Cardiac muscle cell (in vitro differentiated cells and primary cell): ENCODE data around the gene TWNK. TPM values are rescaled to one million over a fixed set of nuclear protein-coding genes. Genes with fewer than 3 reads are reported as not detected.

Experiments
- DNase-seq, 2 donors: peaks; one replicate each; pipeline versions ENCODE4 v3.0.0 to v3.0.0-alpha.2; 2010 to 2017; ENCODE audit warnings: low read depth in 1 of 2, low spot score in 1 of 2
- H3K27ac ChIP-seq: fragments of 200-600 bp; sonication (generic); 2 replicates; pipeline ENCODE4 v1.5.1; 2016
- H3K27me3 ChIP-seq: fragments of 200-600 bp; sonication (generic); 2 replicates; pipeline ENCODE4 v1.6.0; 2016; ENCODE audit warnings: control low read depth
- H3K36me3 ChIP-seq: fragments of 200-600 bp; sonication (generic); 2 replicates; pipeline ENCODE4 v1.5.1; 2016; ENCODE audit warnings: control low read depth
- H3K4me1 ChIP-seq: fragments of 200-600 bp; sonication (generic); 2 replicates; pipeline ENCODE4 v1.8.1; 2017; ENCODE audit warnings: low read depth, mild to moderate bottlenecking, mixed run types
- H3K4me3 ChIP-seq: fragments of 200-600 bp; sonication (generic); 2 replicates; pipeline ENCODE4 v1.5.1; 2016; ENCODE audit warnings: mild to moderate bottlenecking
- H3K9me3 ChIP-seq: fragments of 200-600 bp; sonication (generic); 2 replicates; pipeline ENCODE4 v1.5.1; 2017; ENCODE audit warnings: low read depth, mild to moderate bottlenecking, control low read depth
- polyA plus RNA-seq: library from polyadenylated mRNA; unstranded; fragments of >200 nt; fragmentation: Nextera tagmentation; extraction: Ambion mirVana; gene quantifications from 2 replicates; pipeline ENCODE4 v1.2.1, GENCODE V29; 2016
- total RNA-seq: library from RNA; depleted of rRNA; stranded (reverse); fragments of >200 nt; gene quantifications from 2 replicates; pipeline ENCODE4 v1.2.3, GENCODE V29; 2016
- TF ChIP-seq, protein P1 (sequence below): IDR thresholded peaks from 2 replicates; pipeline ENCODE4 v1.5.1; 2012; ENCODE audit warnings: low read depth, mild to moderate bottlenecking, low read length

TWNK gene
- total and polyA plus RNA-seq, 2 experiments from 2014 or later: 6.9 to 7.6 TPM

DNA sequence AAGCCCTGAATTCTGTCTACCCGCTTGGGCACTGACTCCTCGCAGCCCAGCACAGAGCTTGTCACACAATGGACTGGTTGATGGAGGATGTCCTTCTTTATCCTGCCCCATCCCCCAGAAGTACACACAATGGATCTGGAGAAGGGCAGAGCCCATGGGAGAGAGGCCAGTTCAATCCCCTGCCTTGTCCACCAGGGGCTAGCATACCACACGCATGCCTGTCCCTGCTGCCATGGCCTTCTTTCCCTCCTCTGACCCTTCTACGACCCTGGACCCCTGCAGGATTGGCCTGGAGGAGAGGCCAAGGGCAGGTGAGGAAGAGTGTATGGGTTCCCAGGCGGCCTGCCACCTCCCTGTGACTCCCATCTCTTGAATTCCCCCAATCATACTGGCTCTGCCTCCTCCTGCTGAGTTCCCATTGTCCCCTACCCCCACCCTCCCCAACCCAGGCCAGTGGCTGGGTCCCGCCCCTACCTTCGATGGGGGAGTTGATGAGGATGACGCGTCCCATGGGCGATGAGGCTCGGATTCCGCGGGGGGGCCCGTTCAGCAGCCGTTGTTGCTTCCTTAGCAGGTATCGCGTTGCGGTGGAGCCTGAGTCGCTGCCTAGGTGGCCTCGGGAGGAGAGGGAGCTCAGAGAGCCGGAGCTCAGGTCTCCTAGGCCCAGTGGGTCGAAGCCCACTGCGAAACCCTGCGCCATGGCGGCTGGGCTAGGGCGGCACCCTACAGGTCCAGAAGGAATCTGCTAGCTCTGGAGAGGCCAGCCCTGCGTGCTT, 42.4 kb downstream of the TWNK start:
- peak in 1 of 2 donors; percentile 32 for DNase-seq
- no peak overlapping the region for H3K27ac ChIP-seq
- TF ChIP-seq, protein P1, sequence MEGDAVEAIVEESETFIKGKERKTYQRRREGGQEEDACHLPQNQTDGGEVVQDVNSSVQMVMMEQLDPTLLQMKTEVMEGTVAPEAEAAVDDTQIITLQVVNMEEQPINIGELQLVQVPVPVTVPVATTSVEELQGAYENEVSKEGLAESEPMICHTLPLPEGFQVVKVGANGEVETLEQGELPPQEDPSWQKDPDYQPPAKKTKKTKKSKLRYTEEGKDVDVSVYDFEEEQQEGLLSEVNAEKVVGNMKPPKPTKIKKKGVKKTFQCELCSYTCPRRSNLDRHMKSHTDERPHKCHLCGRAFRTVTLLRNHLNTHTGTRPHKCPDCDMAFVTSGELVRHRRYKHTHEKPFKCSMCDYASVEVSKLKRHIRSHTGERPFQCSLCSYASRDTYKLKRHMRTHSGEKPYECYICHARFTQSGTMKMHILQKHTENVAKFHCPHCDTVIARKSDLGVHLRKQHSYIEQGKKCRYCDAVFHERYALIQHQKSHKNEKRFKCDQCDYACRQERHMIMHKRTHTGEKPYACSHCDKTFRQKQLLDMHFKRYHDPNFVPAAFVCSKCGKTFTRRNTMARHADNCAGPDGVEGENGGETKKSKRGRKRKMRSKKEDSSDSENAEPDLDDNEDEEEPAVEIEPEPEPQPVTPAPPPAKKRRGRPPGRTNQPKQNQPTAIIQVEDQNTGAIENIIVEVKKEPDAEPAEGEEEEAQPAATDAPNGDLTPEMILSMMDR: peak; percentile 15

DNA sequence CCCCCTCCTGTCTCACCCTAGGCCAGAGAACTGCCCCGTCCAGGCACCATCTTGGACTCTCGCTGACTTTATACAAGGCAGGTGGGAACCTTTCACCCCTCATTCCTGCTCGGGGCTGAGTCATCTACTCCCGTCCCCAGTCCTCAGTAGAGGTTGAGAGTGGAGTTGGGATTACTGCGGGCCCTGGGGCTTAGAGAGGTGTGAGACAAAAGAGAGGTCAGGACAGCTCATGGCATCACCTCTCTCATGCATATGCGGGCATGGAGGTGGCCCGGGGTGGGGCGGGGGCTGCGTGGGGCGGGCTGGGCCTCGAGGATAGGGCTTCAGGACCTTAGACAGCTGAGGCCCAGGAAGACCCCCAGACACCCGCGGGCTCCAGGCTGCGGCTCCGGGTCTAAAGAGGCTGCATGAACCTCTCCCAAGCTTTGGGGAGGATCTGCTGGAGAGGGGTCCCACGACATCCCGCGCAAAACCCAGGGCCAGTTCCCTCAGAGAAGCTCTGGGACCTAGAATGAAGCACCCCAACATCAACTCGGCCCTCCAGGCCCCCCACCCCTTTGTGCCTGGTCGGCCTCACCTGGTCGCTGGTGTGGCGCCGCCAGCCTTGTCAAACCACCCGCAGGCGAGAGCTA, 43.3 kb downstream of the TWNK start:
- H3K27me3 ChIP-seq: peaks cover 6% of the 10 kb centered on the region
- peak overlapping the region; percentile 43 for H3K4me3 ChIP-seq
- DNase-seq: no peak
- TF ChIP-seq, protein P1: no peak
- no peaks in the 10 kb centered on the region for H3K9me3 ChIP-seq
- no peak overlapping the region for H3K27ac ChIP-seq
- peaks cover 27% of the 10 kb centered on the region for H3K4me1 ChIP-seq
- H3K36me3 ChIP-seq: no peaks in the 10 kb centered on the region

More for the DNA sequence above, 42.4 kb downstream of the TWNK start:
- H3K36me3 ChIP-seq: no peaks in the 10 kb centered on the region
- peaks cover 27% of the 10 kb centered on the region for H3K4me1 ChIP-seq
- H3K4me3 ChIP-seq: no peak overlapping the region
- H3K9me3 ChIP-seq: no peaks in the 10 kb centered on the region
- no peaks in the 10 kb centered on the region for H3K27me3 ChIP-seq

DNA sequence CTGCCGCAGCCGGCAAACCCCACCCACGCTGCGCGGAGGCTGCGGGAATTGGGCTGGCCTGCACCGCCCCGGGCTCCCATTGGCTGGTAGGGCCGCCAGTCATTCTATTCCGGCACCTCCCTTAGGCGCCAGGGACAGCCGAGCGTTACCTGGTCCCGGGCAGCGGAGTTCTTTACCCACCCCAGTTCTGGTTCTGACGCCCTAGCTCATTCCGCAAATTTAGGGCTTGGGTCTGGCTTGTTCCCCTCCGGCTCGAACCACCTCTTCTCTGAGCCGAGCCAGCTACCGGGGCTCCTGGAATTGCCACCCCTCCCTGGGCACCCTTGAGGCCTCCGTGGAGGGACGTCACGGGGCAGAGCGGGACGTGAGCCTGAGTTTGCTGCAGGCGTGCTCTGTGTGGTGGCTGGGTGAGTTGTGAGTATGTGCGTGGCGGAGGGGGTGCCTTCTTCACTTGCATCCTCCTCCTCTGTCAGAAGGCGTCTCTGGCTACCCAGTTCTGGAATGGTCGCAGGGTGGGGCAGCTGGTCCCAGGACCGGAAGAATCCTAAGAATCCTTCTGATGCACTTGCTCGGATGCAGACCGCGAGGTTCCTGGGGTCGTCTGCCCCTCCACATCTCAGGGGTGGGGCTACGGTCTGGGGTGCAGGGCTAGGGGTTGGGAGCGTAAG, 43.9 kb downstream of the TWNK start, which contains the start of the genes PDZD7 and SFXN3:
Gene PDZD7, minus strand, starts transcription at position 2 of the 668 bp plus-strand sequence. CDS start 910 bp downstream, outside the sequence.
Gene SFXN3, plus strand, starts transcription at position 107 of the 668 bp plus-strand sequence. CDS start 3,461 bp downstream, outside the sequence.
- Histone ChIP-seq H3K4me3 (peak within 1 kb of the TSS; percentile 43), H3K27me3 (peaks cover 9% of the 10 kb centered on the region), H3K4me1 (peaks cover 26% of the 10 kb centered on the region), H3K9me3 (no peaks in the 10 kb centered on the region), H3K36me3 (no peaks in the 10 kb centered on the region), H3K27ac (no peak within 1 kb of the TSS)
- TF ChIP-seq, protein P1: no peak
- DNase-seq: peak; percentile 95 to 96

DNA sequence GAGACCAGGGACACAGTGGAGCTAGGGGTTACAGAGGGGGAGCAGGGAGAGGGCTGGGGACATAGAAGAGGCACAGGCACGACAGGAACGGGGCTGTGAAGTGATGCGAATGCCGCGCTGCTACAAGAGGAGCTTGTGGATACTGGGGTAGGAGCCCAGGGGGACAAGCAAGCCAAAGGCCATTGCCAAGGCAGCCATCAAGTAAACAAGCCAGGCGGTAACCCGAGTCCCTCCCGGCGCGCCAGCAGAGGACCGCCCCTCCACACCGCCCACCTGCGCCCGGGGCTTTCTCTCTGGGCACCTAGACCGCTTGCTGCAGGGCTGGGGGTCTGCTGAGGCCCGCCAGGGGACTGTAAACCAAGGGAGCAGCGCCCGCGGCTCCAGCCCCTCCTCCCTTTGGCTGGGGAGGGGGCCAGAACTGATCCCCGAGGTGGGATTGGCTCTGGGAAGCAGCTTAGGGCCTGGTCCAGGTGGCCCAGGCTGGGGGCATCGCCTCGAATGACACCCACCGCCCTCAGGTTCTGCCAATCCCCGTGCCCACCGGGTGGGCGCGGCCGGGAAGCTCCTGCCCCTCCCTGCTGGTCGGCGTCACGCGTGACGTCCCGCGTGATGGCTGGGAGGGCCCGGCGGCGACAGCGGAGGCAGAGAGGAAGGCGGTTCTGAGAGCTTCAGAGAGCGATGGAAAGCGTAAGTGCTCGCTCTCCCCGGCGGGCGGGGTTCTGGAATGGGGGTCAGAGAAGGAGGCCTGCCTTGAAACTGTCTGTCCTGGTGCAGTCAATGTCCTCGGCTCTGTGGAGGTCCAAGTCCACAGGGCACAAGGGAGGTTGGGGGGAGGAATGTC, 44.7 kb downstream of the TWNK start:
- DNase-seq: peak; percentile 74 to 76
- TF ChIP-seq, protein P1: no peak
- H3K9me3 ChIP-seq: no peaks in the 10 kb centered on the region
- no peaks in the 10 kb centered on the region for H3K36me3 ChIP-seq
- H3K27me3 ChIP-seq: peaks cover 15% of the 10 kb centered on the region
- no peak overlapping the region for H3K27ac ChIP-seq
- peaks cover 19% of the 10 kb centered on the region for H3K4me1 ChIP-seq
- peak overlapping the region; percentile 43 for H3K4me3 ChIP-seq
